Stomach (tissue), 4 donors: ENCODE measurements around the gene ANTKMT.

Experiments used
- CTCF ChIP-seq, 7 experiments: fragments of 450-650 bp in 4 of 7; fragments of 200-600 bp in 3 of 7; sonication (generic) in 3 of 7; IDR thresholded peaks; one replicate each; pipeline ENCODE4 v1.5.1; 2016 to 2019; ENCODE audit warnings: antibody characterized with exemption in 7 of 7, control low read depth in 2 of 7, mild to moderate bottlenecking in 1 of 7
- EP300 ChIP-seq: sonication (generic); formaldehyde crosslinking; IDR thresholded peaks from one replicate; pipeline ENCODE4 v1.6.1; 2017; ENCODE audit warnings: antibody characterized with exemption
- POLR2A ChIP-seq, 4 donors: fragments of 450-650 bp; IDR thresholded peaks; one replicate each; pipeline ENCODE4 v1.6.1; 2016; ENCODE audit warnings: antibody characterized with exemption in 4 of 4, control low read depth in 2 of 4, mild to moderate bottlenecking in 1 of 4, moderate library complexity in 1 of 4
- POLR2AphosphoS5 ChIP-seq, 3 donors: sonication (generic); formaldehyde crosslinking; IDR thresholded peaks; one replicate each; pipeline ENCODE4 v1.6.1; 2016; ENCODE audit warnings: antibody characterized with exemption in 3 of 3

DNA sequence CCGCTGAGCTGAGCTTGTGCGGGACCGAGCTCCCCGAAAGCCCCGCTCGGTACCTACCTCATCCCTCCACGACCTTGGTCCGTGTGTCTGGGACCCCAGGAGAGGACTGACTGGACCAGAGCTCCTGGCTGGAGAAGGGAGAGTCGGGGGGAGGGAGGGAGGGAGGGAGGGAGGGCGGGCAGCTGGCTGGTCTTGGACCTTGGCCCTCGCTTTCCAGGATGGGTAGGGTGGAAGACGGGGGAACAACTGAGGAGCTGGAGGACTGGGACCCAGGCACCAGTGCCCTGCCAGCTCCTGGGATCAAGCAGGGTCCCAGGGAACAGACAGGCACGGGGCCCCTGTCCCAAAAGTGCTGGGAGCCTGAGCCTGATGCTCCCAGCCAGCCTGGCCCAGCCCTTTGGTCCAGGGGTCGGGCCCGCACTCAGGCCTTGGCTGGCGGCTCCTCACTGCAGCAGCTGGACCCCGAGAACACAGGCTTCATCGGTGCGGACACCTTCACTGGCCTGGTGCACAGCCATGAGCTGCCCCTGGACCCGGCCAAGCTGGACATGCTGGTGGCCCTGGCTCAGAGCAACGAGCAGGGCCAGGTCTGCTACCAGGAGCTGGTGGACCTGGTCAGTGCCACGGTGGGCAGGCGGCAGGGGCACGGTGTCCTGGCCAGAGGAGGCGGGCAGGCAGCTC, 44.9 kb upstream of the ANTKMT start:
- TF ChIP-seq CTCF (IDR thresholded peaks at IDR 0.05) (no peak), POLR2AphosphoS5 (IDR thresholded peaks at IDR 0.05) (no peak), POLR2A (IDR thresholded peaks at IDR 0.05) (no peak), EP300 (no peak)
